ENCODE measurements around the gene PGF. TPM values are rescaled to one million over a fixed set of nuclear protein-coding genes. Genes with fewer than 3 reads are reported as not detected.
A peak's percentile ranks its signal among the peaks of the same experiment; 100 is the strongest.

Gene PGF
- total RNA-seq, 3 donors from 2014 or later: 3.7 to 17.9 (median 8.2) TPM

- DNase-seq (ENCODE audit: low spot score in 2 of 2): no peak
- intact Hi-C loops (cut with DNase I; ENCODE audit: low total_unique reads): loop anchor here (10.0 kb wide), 1 partner anchor 165 kb away; no protein-coding TSS in a partner anchor
- Histone ChIP-seq H3K4me1 (peaks cover 6 to 19% of the 10 kb centered on the region in 2 donors), H3K27ac (peak overlapping the region in 1 of 2 donors; percentile 19), H3K36me3 (no peaks in the 10 kb centered on the region), H3K27me3 (no peaks in the 10 kb centered on the region), H3K9me3 (no peaks in the 10 kb centered on the region), H3K4me3 (no peak overlapping the region)
- TF ChIP-seq, protein P1, sequence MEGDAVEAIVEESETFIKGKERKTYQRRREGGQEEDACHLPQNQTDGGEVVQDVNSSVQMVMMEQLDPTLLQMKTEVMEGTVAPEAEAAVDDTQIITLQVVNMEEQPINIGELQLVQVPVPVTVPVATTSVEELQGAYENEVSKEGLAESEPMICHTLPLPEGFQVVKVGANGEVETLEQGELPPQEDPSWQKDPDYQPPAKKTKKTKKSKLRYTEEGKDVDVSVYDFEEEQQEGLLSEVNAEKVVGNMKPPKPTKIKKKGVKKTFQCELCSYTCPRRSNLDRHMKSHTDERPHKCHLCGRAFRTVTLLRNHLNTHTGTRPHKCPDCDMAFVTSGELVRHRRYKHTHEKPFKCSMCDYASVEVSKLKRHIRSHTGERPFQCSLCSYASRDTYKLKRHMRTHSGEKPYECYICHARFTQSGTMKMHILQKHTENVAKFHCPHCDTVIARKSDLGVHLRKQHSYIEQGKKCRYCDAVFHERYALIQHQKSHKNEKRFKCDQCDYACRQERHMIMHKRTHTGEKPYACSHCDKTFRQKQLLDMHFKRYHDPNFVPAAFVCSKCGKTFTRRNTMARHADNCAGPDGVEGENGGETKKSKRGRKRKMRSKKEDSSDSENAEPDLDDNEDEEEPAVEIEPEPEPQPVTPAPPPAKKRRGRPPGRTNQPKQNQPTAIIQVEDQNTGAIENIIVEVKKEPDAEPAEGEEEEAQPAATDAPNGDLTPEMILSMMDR (IDR thresholded peaks at IDR 0.05): no peak
- TF ChIP-seq POLR2AphosphoS5 (IDR thresholded peaks at IDR 0.05) (no peak), POLR2A (IDR thresholded peaks at IDR 0.05) (no peak)
These were observed 35.8 kb downstream of the PGF start for GRCh38 chr14:74919421-74920165.

DNA sequence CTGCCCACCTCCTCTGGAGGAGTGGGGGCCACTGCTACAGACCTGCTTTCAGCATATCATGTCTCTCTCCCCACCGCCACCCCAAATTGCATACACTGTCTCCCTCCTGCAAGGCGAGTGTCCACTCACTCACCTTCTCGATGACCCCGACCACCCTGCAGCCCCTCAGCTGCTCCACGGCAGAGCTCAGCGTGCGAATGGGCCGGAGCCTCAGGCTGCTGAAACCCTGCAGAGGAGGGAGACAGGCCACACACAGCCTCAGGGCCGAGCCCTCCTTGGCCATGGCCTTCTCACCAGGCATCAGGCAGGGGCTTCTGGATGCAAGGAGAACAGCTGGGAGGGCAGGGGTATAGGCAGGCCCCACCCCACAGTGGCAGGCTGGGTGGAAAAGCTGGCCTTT, 37.0 kb downstream of the PGF start:
- H3K4me3 ChIP-seq: no peak overlapping the region
- H3K9me3 ChIP-seq: no peaks in the 10 kb centered on the region
- H3K4me1 ChIP-seq: peaks cover 6 to 19% of the 10 kb centered on the region in 2 donors
- intact Hi-C loops (cut with DNase I; ENCODE audit: low total_unique reads): loop anchor here (10.0 kb wide), 1 partner anchor 166 kb away; no protein-coding TSS in a partner anchor
- no peak for DNase-seq (ENCODE audit: low spot score in 2 of 2)
- H3K36me3 ChIP-seq: no peaks in the 10 kb centered on the region
- TF ChIP-seq POLR2A (IDR thresholded peaks at IDR 0.05) (no peak), POLR2AphosphoS5 (IDR thresholded peaks at IDR 0.05) (no peak)
- TF ChIP-seq, protein P1 (IDR thresholded peaks at IDR 0.05): no peak
- H3K27me3 ChIP-seq: no peaks in the 10 kb centered on the region
- peak overlapping the region; percentile 68 to 76 for H3K27ac ChIP-seq

GRCh38 chr14:74917646-74918081, 37.7 kb downstream of the PGF start:
- peak; percentile 12 to 64 (median 60) for TF ChIP-seq POLR2AphosphoS5 (IDR thresholded peaks at IDR 0.05)
- TF ChIP-seq POLR2A (IDR thresholded peaks at IDR 0.05): no peak
- Histone ChIP-seq H3K27ac (peak overlapping the region; percentile 68 to 76), H3K27me3 (no peaks in the 10 kb centered on the region), H3K4me1 (peaks cover 6 to 19% of the 10 kb centered on the region in 2 donors), H3K36me3 (no peaks in the 10 kb centered on the region), H3K4me3 (no peak overlapping the region), H3K9me3 (no peaks in the 10 kb centered on the region)
- DNase-seq (ENCODE audit: low spot score in 2 of 2): peak in 1 of 2 donors; percentile 80
- intact Hi-C loops (cut with DNase I; ENCODE audit: low total_unique reads): loop anchor here (10.0 kb wide), 1 partner anchor 167 kb away; no protein-coding TSS in a partner anchor

DNA sequence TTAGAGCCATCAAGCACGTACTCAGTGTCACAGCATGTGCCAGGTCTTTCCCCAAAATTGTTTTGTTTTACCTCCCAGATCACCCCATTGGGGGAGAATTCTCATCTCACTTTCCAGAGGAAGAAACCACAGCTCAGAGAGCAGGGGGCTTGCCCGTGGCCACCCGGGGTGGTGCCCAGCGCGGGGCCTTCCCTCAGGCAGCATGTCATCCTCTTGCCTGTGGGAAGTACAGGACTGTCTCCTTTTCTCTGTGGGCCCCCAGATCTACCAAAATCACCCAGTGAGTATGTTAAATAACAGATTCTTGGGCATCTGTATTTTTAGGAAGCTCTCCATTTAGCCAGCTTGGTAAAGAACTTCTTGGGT, 38.2 kb downstream of the PGF start:
- intact Hi-C loops (cut with DNase I; ENCODE audit: low total_unique reads): loop anchor here (10.0 kb wide), 1 partner anchor 168 kb away; no protein-coding TSS in a partner anchor
- no peak for DNase-seq (ENCODE audit: low spot score in 2 of 2)
- H3K4me3 ChIP-seq: no peak overlapping the region
- H3K9me3 ChIP-seq: no peaks in the 10 kb centered on the region
- no peaks in the 10 kb centered on the region for H3K36me3 ChIP-seq
- H3K27ac ChIP-seq: peak overlapping the region; percentile 68 to 76
- TF ChIP-seq POLR2AphosphoS5 (IDR thresholded peaks at IDR 0.05) (no peak), POLR2A (IDR thresholded peaks at IDR 0.05) (no peak)
- TF ChIP-seq, protein P1 (IDR thresholded peaks at IDR 0.05): no peak
- peaks cover 6 to 19% of the 10 kb centered on the region in 2 donors for H3K4me1 ChIP-seq
- no peaks in the 10 kb centered on the region for H3K27me3 ChIP-seq

DNA sequence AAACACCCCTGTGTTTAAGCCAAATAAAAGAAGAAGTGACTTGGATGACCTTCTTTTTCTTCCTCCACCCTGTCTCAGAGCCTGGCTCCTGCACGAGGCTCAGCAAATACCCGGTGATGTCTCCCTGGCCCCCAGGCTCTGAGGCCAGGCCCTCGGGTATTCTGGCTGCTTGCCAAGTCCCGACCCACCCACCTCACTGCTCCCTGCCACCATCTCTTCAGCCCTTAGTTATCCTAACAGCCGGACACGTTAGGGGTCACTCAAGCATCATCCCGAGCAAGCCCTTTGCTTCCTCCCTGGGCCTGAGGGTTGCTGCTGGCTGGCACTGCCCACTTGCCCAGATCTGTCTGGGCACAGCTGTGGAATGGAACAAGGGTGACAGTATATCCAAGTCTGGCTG, 39.6 kb downstream of the PGF start:
- H3K27ac ChIP-seq: peak overlapping the region; percentile 33 to 76

More for the DNA sequence above, 39.6 kb downstream of the PGF start:
- TF ChIP-seq, protein P1 (IDR thresholded peaks at IDR 0.05): no peak
- no peak for TF ChIP-seq POLR2AphosphoS5 (IDR thresholded peaks at IDR 0.05)
- TF ChIP-seq POLR2A (IDR thresholded peaks at IDR 0.05): no peak
- intact Hi-C loops (cut with DNase I; ENCODE audit: low total_unique reads): loop anchor here (10.0 kb wide), 1 partner anchor 169 kb away; no protein-coding TSS in a partner anchor
- Histone ChIP-seq H3K36me3 (no peaks in the 10 kb centered on the region), H3K27me3 (no peaks in the 10 kb centered on the region), H3K4me3 (no peak overlapping the region), H3K4me1 (peaks cover 6 to 19% of the 10 kb centered on the region in 2 donors), H3K9me3 (no peaks in the 10 kb centered on the region)
- no peak for DNase-seq (ENCODE audit: low spot score in 2 of 2)
